ENCODE results near the gene PTMA.
A peak's percentile ranks its signal among the peaks of the same experiment; 100 is the strongest.
"Not testable (repeated sequence)": the region's sequence is repeated elsewhere in the genome, so short reads cannot be mapped to it uniquely, and the experiment has no call there.

PTMA gene

DNA sequence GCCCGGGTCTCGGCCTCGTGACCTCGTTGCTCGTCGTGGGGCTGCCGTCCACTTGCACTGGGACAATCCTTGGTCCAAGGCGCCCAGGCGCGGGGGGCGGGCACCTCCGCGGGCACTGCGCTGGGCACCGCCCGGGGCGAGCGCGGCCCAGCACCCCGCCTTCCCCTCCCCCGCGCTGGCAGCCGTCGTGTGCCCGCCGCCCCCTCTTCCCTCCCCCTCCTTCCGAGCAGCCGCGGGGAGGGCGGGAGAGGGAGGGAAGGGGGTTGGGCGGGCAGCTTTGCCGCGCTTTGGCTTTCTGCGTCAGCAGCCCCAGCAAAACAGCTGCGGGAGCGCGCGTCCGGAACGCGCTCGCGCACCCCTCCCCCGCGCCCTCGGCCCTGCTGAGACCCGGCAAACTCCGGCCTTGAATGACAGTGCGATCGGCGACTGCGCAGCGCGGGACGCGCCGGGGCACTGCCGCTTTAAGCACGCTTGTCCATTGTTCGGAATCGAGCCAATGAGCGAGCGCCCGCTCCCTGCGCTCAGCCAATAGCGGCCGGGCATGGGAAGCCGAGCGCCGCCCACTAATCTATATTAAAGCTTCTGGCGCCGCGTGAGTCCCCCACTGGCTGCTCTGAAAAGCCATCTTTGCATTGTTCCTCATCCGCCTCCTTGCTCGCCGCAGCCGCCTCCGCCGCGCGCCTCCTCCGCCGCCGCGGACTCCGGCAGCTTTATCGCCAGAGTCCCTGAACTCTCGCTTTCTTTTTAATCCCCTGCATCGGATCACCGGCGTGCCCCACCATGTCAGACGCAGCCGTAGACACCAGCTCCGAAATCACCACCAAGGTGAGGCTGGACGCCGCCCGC, at the start of gene PTMA:
PTMA (plus strand) TSS at position 599 of the 846 bp plus-strand sequence; CDS start at position 781, 182 bp downstream.
- DNase-seq (ENCODE audit: low read depth) = peak; percentile 99

DNA sequence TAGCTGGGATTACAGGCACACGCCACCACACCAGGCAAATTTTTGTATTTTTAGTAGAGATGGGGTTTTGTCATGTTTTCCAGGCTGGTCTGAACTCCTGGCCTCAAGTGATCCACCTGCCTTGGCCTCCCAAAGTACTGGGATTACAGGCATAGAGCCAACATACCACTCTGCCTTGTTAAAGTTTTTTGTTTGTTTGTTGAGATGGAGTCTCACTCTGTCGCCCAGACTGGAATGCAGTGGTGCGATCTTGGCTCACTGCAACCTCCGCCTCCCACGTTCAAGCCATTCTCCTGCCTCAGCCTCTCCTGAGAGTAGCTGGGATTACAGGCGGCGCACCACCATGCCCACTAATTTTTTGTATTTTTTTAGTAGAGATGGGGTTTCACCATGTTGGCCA, 48.3 kb upstream of the PTMA start:
- not testable (repeated sequence) for DNase-seq (ENCODE audit: low read depth)

- no peak for DNase-seq (ENCODE audit: low read depth)
These were observed 47.5 kb upstream of the PTMA start for GRCh38 chr2:231660860-231661259.

DNA sequence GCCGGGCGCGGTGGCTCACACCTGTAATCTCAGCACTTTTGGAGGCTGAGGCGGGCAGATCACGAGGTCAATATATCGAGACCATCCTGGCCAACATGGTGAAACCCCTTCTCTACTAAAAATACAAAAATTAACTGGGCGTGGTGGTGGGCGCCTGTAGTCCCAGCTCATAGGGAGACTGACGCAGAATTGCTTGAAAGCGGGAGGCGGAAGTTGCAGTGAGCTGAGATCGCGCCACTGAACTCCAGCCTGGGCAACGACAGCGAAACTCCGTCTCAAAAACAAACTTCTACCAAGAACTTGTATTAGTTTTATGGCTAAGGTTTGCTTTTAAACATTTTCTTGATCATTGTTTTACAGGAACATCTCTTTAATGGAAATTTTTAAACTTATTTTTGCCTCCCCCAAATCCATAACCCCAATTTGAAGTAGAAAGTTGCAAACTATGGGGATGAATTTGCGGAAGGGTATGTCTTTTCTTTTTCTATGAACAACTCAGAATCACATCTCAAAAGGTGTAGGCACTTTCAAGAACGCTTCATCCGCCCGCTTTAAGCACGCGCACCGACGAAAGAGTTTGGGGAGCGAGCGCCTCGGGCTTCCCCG, 46.8 kb upstream of the PTMA start:
- no peak for DNase-seq (ENCODE audit: low read depth)

- peak; percentile 95 for DNase-seq (ENCODE audit: low read depth)
These were observed 46.1 kb upstream of the PTMA start for GRCh38 chr2:231662028-231662810.

GRCh38 chr2:231662811-231663457, 45.4 kb upstream of the PTMA start:
- DNase-seq (ENCODE audit: low read depth) = no peak

- DNase-seq (ENCODE audit: low read depth) = no peak
These were observed 44.7 kb upstream of the PTMA start for GRCh38 chr2:231663458-231664212.

DNA sequence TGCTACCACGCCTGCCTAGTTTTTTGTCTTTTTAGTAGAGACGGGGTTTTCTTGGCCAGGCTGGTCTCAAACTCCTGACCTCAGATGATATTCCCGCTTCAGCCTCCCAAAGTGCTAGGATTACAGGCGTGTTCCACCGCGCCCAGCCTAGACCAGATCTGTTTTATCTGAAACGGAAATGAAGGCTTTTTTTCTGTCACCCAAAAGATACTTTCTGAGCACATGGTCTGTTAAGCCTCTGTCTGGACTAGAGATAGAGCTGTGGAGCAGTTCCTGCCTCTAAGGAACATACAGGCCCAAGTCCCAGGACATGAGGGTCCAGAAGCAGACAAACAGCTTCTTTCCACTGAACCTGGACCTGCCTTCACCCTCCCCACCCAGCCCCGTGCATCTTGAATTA, 43.6 kb upstream of the PTMA start:
- no peak for DNase-seq (ENCODE audit: low read depth)

GRCh38 chr2:231665245-231666170, 42.8 kb upstream of the PTMA start:
- DNase-seq (ENCODE audit: low read depth) = no peak

DNA sequence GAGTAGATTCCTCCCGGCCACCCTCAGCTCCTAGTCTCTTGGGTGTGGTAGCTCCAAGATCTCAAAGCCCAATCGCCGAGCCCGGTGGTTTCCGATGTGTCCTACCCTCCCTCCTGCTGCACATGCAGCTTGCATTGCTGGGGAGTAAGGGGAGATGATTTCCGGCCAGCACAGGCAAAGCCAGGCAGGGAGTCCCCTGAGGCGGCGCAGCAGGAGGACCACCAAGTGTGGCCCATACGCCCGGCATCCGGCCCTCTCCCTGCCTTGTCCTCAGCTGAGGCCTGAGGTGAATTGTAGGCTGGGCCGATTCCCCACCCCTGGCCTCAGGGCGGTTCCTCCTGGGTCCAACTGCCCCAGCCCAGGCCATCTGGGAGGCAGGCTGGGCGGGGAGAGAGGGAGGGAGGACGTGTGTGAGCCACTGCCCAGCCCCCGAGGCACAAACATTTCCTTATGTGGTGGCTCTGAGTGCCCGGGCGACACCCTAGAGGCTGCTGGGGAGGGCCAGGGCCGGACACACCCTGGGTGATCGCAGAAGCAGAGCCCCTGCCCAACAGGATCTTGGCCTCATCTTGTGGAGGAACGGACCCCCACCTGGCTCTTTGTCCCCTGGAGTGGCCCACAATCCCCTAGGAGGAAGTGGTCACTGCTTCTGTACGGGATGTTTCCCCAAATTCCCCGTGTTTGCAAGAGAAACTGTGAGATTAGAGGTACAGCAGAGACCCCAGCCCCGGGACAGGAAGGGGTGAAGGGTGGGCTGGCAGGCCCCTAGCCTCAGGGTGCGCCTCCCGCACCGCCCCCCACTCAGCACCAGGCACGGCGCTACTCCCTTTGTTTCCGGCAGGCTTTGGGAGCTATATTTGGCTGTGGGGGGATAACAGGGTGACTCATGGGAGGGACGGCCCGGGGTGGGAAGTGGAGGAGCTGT, 41.9 kb upstream of the PTMA start:
- DNase-seq (ENCODE audit: low read depth) = no peak

DNA sequence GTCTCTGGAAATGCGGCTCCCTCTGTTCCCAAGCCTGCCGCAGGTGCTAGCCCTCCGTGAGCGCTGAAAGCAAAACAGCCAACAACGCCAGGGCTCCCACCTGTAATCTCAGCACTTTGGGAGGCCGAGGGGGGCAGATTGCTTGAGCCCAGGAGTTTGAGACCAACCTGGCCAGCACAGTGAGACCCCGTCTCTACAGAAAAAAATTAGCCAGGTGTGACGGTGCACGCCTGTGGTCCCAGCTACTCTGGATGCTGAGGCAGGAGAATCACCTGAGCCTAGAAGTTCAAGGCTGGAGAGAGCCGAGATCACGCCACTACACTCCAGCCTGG, 41.3 kb upstream of the PTMA start:
- DNase-seq (ENCODE audit: low read depth) = no peak

GRCh38 chr2:231667496-231667895, 40.8 kb upstream of the PTMA start:
- DNase-seq (ENCODE audit: low read depth) = no peak

DNA sequence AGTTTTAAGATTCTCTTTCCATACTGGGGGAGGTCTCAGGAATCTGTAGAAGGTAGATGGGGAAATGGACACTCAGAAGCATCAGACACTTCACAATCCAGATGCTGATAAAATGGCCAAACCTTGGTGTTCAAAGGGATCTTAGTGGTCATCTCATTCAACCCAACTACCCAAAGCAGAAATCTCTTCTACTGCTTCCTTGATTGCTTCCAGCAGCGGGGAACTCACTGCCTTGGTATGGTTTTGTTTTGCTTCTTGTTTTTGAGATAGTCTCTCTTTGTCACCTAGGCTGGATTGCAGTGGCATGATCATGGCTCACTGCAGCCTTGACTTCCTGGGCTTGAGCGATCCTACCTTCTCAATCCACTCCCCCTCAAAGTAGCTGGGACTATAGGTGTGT, 39.3 kb upstream of the PTMA start:
- DNase-seq (ENCODE audit: low read depth) = no peak

DNA sequence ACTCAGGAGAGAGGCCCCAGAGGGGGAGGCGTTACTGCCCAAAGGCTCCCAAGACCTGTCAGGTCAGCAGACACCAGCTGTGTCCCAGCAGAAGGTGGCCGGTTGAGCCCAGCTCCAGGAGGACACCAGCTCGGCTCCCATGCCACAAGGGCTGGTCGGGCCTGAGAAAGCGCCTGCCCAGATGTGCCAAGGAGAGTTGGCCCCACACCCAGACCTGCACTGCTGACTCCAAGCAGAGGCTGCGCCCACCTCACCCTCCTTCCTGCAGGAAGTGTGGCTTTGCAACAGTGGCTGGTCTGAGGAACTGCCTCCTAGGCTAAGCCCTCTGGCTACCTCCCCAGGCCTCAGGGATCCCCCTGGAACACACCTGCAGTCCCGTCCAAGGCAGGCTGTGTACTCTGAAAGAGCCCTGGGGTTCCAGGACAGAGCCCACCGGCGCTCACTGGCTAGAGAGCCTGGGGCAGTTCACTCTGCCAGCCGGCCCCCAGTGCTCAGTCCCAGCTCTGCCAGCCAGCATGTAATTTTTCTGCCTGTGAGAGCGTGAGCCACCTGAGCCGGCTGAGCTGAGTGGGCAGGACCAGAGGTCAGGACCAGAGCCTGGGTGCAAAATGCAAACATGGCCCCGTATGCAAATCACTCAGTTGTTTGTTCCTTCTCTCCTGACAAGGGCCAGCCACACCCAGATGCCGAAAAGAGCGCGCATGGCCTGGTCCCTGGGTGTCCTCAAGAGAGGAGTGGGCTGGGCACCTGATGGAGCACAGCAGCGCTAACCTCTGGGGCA, 36.9 kb upstream of the PTMA start:
- DNase-seq (ENCODE audit: low read depth) = no peak

DNA sequence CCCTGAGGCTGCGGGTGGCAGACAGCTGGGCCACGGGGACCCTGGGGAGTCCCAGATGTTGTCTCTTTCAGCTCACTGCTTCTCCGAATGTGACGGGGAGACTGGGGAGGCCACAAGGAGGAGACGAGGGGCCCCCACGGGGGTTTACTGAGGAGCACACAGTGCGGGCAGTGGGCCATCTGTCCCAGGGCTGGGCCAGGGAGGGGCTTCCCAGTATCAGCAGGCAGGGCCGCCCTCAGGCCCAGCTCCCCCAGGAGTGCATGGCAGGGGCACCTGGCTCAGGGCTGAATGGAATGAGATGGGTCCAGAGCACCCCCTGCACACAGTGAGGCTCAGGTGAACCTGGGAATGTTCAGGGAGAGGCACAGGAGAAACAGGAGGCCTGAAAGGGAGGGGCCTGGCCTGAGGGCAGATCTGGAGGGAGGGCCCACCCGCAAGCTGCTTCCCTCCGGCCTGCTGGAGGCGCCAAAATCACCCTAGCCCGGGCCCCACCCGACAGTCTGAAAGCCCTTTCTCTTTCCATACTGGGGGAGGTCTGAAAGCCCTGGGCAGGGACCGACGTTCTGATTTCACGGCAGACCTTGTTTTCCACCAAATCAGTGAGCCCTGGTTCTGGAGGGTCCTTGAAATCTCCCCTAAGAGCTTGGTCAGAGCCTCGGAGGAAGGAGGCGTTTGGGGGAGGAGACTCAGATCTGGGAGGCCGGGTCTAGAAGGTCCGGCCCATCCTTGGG, 35.5 kb upstream of the PTMA start:
- no peak for DNase-seq (ENCODE audit: low read depth)

GRCh38 chr2:231673348-231673770, 35.0 kb upstream of the PTMA start:
- no peak for DNase-seq (ENCODE audit: low read depth)

- peak; percentile 44 for DNase-seq (ENCODE audit: low read depth)
These were observed 33.6 kb upstream of the PTMA start for GRCh38 chr2:231674587-231675338.
